ENCODE measurements around the gene TOM1. TPM values are rescaled to one million over a fixed set of nuclear protein-coding genes. Genes with fewer than 3 reads are reported as not detected.

TOM1 gene
- total and polyA plus RNA-seq, 2 of the 13 experiments (the other 11 are each of a cell fraction or from before 2014, with no cell fraction given), result 30.8 to 87.3 TPM

DNA sequence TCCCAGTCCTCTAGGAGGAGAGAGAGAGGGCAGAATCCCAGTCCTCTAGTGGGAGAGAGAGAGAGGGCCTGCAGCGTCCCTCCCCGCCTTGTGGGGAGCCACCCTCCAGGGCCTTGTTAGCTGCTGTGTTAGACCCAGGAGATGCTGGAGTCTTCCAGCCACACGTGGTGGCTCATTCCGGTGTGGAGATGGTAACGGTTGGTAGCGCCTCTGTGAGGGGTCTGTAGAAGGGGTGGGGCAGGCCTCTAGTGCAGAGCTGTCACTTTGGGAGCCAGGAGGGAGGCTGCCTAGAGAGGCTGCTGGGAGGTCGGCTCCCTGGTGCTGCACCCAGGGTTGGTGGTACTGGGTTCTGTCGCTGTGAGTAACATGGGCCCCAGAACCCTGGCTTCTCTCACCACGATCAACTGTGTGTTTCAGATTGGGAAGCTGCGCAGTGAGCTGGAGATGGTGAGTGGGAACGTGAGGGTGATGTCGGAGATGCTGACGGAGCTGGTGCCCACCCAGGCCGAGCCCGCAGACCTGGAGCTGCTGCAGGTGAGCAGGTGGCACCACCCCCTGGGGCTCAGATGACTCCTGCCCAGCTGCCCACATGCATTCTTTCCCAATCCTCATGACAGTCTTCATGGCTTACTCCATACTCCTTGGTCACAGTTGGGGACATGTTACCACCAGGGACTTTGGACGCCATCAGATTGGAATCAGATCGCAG, 27.3 kb downstream of the TOM1 start:
- TF ChIP-seq ZNF337 (CRISPR knock-in tag; IDR thresholded peaks at IDR 0.05; ENCODE audit: borderline replicate concordance, low read depth) (no peak), ZNF775 (CRISPR knock-in tag; IDR thresholded peaks at IDR 0.05; ENCODE audit: borderline replicate concordance) (no peak), SIN3A (IDR thresholded peaks at IDR 0.05; ENCODE audit: borderline replicate concordance, low read depth, low read length) (no peak), SIX1 (CRISPR knock-in tag; IDR thresholded peaks at IDR 0.05; ENCODE audit: borderline replicate concordance) (no peak), THYN1 (CRISPR knock-in tag; IDR thresholded peaks at IDR 0.05; ENCODE audit: borderline replicate concordance, low read depth) (no peak), ZFYVE20 (CRISPR knock-in tag; IDR thresholded peaks at IDR 0.05; ENCODE audit: borderline replicate concordance, low read depth) (no peak), ZFP90 (CRISPR knock-in tag; IDR thresholded peaks at IDR 0.05; ENCODE audit: borderline replicate concordance) (no peak), ZNF549 (CRISPR knock-in tag; IDR thresholded peaks at IDR 0.05) (no peak)
- TF ChIP-seq, protein P1, sequence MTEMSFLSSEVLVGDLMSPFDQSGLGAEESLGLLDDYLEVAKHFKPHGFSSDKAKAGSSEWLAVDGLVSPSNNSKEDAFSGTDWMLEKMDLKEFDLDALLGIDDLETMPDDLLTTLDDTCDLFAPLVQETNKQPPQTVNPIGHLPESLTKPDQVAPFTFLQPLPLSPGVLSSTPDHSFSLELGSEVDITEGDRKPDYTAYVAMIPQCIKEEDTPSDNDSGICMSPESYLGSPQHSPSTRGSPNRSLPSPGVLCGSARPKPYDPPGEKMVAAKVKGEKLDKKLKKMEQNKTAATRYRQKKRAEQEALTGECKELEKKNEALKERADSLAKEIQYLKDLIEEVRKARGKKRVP (CRISPR knock-in tag; IDR thresholded peaks at IDR 0.05), result no peak
- ChIA-PET POLR2A (interaction anchor here (1.3 to 3.0 kb wide), 5 partner anchors 17 to 30 kb away, joined by 3 to 49 read pairs (median 9); partner anchors contain the start of gene TOM1), CTCF (ENCODE audit: low intra/inter-chr PET ratio, low total read pairs) (no interaction called here)
- Histone ChIP-seq H3K4me2 (ENCODE audit: low read depth, low read length) (no peak overlapping the region), H4K20me1 (ENCODE audit: insufficient read depth, low read length) (no peaks in the 10 kb centered on the region), H3K36me3 (replicated peaks in 1 of 2; ENCODE audit: control insufficient read depth in 1 of 2, insufficient read depth in 2 of 2, low read length in 2 of 2) (peaks cover 40 to 63% of the 10 kb centered on the region in 2 experiments; a peak in 4 of 5 replicates), H3K27ac (ENCODE audit: extremely low read length, insufficient read depth, low read length) (peak overlapping the region; percentile 92), H3K9me3 (ENCODE audit: low read length) (no peaks in the 10 kb centered on the region), H3K4me1 (ENCODE audit: insufficient read depth, low read length) (peaks cover 50% of the 10 kb centered on the region), H3K4me3 (replicated peaks in 1 of 3; ENCODE audit: insufficient read depth in 1 of 3, low read depth in 2 of 3, low read length in 3 of 3) (no peak overlapping the region), H3K9ac (ENCODE audit: insufficient read depth, low read depth, low read length) (no peak overlapping the region), H3K79me2 (ENCODE audit: insufficient read depth, low read length) (no peaks in the 10 kb centered on the region), H3K27me3 (ENCODE audit: control insufficient read depth in 1 of 2, insufficient read depth in 2 of 2, low read length in 2 of 2) (no peaks in the 10 kb centered on the region), H2AFZ (ENCODE audit: low read length) (no peak overlapping the region)
- ATAC-seq (no peak), DNase-seq (ENCODE audit: low spot score) (no peak), FAIRE-seq (no peak)
- 96% methylated on average over 17 of the region's 17 CpGs for WGBS (ENCODE audit: low lambda C conversion rate)
- in situ Hi-C loops (cut with HindIII; ENCODE audit: extremely low pct_ligation_motif_present, low pct_unique_long_range_greater_than_20kb), result no loop called here
- no TSS peak for BruUV-seq (replicated peaks)
- intact Hi-C loops (cut with micrococcal nuclease; ENCODE audit: unreplicated experiment), result loop anchor here (5.0 kb wide), 1 partner anchor 70 kb away; the partner anchor contains the start of gene HMGXB4
